Left kidney (tissue), 8 donors: Measurements from ENCODE around the gene COL4A1. TPM values are rescaled to one million over a fixed set of nuclear protein-coding genes. Genes with fewer than 3 reads are reported as not detected.
A peak's percentile ranks its signal among the peaks of the same experiment; 100 is the strongest.

Experiments used
- DNase-seq: peaks from one replicate; pipeline ENCODE4 v3.0.0-alpha.2; 2013
- long read RNA-seq, 8 donors: transcript quantifications; one replicate each; lab custom pipeline, GENCODE V29; 2026
- polyA plus RNA-seq: library from polyadenylated mRNA; unstranded; fragments of 120-200 nt; gene quantifications from one replicate; pipeline ENCODE4 v1.2.1, GENCODE V29; 2013; ENCODE audit not compliant: insufficient read length

The COL4A1 gene
- polyA plus RNA-seq = 531 TPM
- long read RNA-seq, donor 1, full-length matches to known transcripts = 16 of 106 reads
- long read RNA-seq, donor 1, partial matches to known transcripts = 90 of 106 reads
- long read RNA-seq, donor 1, other reads (novel, unspliced or antisense) = 0 of 106 reads
- long read RNA-seq, donor 2, full-length matches to known transcripts = 13 of 753 reads
- long read RNA-seq, donor 2, partial matches to known transcripts = 730 of 753 reads
- long read RNA-seq, donor 2, other reads (novel, unspliced or antisense) = 10 of 753 reads
- long read RNA-seq, donor 3, full-length matches to known transcripts = 7 of 43 reads
- long read RNA-seq, donor 3, partial matches to known transcripts = 36 of 43 reads
- long read RNA-seq, donor 3, other reads (novel, unspliced or antisense) = 0 of 43 reads
- long read RNA-seq, donor 4, partial matches to known transcripts = 77 of 77 reads
- long read RNA-seq, donor 4, other reads (novel, unspliced or antisense) = 0 of 77 reads
- long read RNA-seq, donor 5, full-length matches to known transcripts = 12 of 56 reads
- long read RNA-seq, donor 5, partial matches to known transcripts = 44 of 56 reads
- long read RNA-seq, donor 5, other reads (novel, unspliced or antisense) = 0 of 56 reads
- long read RNA-seq, donor 6, full-length matches to known transcripts = 9 of 714 reads
- long read RNA-seq, donor 6, partial matches to known transcripts = 697 of 714 reads
- long read RNA-seq, donor 6, other reads (novel, unspliced or antisense) = 8 of 714 reads
- long read RNA-seq, donor 7, full-length matches to known transcripts = 16 of 909 reads
- long read RNA-seq, donor 7, partial matches to known transcripts = 859 of 909 reads
- long read RNA-seq, donor 7, other reads (novel, unspliced or antisense) = 34 of 909 reads
- long read RNA-seq, donor 8, full-length matches to known transcripts = 3 of 15 reads
- long read RNA-seq, donor 8, partial matches to known transcripts = 12 of 15 reads
- long read RNA-seq, donor 8, other reads (novel, unspliced or antisense) = 0 of 15 reads

DNA sequence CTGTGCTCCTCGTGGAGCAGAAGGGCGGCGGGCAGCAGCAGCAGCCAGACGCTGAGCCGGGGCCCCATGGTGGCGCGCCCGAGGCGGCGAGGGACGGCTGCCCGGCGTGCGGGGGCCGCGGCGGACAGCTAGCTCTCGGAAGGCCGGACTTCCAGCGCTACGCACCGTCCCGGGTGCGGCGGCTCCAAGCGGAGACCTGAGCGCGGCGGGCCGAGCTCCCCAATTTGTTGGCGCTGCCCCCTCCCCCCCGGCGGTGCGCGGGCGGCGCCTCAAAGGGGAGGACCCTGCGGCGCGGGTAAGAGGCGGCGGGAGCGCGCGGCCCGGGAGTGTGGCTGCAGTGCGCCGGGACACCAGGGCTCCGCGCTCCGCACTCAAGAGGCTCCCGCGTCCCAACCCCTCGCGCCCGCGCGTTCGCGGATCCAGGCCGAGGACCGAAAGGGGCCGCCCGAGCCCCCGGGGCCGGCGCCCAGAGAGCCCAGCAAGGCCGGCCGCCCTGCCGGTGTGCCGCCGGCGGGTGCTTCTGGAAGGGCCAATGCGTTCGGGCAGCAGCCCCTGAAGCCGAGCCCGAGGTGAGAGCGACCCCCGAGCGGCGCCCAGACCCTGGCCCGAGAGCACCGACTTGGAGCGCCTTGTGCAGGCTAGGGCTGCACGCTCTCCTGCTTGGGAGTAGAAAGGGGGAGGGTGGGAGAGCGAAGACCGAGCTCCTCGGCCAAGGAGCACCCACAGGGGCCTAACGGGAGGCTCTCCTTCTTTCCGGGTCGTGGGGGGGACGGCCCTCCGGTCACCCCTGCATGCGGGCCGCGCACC, at the start of gene COL4A1, which contains the start of gene COL4A2:
COL4A1 (minus strand) TSS at position 198 of the 807 bp plus-strand sequence; CDS start at position 68, 130 bp downstream.
COL4A2 (plus strand) TSS at position 325 of the 807 bp plus-strand sequence. CDS start 620 bp downstream, outside the sequence.
- DNase-seq = peak; percentile 83

DNA sequence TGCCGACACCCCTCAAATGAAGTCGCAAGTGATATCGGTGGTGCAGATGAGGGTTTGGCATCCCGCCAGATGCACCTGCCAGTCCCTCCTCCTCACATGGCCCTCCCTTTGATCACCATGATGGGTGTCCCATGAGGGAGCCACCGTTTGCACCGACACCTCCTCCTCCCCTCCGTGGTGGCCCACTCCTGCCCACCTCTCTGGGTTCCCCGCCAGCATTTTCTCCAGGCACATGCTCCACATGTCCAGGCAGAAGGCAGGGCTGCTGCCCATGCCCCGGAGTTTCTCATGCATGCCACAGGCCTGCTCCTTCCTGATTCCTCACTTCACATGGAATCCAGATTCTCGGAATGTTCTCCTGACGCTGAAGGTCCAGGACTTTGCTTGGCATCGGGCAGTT, 49.4 kb upstream of the COL4A1 start:
- DNase-seq = no peak

DNA sequence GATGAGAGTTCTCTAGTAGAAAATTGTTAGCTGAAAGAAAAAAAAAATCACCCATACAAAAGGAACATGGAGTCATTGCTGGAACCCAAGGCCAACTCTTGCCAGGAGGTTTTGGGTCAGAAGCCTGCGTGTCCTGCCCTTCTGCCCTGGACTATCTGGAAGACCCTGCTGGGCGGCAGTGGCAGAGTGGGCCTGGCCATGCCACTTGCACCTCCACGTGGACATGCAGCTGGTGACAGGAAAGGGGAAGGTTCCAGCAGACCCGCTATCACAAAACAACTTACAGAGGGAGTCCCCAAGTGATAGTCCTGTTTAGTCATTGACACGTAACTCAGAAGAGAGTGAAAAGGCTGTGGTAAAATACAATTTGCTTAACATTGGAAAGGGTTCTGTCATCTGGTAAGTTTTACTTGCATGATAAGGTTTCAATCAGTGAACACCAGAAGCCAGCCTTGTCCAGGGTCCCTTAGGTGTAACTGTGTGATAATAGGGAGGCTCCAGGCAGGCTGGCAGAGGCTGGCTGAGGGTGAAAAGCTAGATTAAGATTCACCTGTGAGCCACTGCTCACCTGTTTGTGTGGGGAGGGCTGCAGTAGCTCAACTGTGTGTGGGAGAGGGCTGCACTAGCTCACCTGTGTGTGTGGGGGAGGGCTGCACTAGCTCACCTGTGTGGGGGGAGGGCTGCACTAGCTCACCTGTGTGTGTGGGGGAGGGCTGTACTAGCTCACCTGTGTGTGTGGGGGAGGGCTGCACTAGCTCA, 47.9 kb upstream of the COL4A1 start:
- DNase-seq = no peak

DNA sequence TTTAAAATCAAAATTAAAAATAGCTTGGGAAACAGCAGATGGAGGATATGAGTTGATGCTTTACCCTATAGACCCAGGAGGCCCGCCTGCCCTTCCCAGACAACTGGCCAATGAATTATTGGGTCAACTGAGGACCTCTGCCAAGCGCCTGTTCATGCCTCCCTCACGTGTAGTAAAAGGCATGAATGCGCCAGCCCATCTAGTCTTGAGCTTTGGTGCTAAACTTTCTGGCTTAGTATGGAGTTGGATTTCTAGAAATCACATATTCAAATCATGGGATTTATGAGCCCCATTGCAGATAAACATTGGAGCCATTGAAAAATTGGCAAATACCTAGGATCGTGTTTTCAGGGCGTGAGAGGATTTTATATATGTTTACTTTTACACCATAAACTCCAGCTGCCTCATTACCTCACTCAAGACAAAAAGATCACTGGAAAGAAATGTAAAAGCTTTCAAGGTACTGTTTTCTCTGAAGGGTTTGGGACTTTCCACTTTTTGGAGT, 47.2 kb upstream of the COL4A1 start:
- no peak for DNase-seq

DNA sequence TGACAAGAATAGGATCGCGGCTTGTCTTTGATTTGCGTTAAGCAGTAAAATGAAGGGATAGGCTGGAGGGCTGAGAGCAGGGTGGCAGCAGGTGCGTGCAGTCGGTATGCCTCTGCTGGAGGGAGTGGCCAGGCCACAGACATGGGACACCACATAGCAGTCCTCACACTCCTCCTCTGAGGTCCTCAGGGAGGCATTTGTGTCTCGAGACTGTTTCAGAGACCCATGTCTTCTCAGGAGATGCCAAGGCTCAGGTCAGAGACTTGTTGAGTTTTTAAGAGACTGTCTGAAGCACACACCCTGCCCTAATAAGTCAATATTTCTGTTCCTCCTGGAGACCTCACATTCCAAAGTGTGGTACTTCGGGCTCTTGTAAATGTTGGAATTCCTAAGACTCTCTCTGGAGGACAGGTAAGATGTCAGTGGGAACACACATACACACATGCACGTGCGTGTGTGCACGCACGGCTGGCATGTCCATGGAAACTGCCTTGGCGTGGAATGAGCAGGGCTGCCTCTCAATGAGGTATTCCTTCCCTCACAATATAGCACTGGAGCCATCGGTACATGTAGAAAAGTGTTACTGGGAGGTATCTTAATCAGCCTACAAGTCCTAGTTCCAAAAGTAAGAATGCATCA, 46.5 kb upstream of the COL4A1 start:
- DNase-seq = no peak

DNA sequence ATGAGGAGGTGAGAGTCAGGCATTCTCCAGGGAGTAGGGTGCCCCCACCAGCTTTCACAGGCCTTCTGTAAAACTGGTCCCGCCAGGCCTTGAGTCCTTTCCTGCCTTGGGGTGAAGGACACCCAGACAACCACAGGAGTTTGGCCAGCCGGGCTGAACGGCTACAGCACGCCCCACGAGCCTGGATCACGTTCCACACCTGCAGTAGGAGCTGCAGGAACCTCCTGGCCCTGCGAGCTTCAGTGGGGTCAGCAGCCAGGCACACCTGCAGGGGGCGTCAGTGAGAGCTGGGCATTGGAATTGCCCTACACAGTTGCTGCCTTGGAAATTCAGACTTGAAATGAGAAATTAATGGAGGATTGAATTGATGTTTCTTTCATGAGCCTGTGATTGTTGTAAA, 45.8 kb upstream of the COL4A1 start:
- DNase-seq = no peak

DNA sequence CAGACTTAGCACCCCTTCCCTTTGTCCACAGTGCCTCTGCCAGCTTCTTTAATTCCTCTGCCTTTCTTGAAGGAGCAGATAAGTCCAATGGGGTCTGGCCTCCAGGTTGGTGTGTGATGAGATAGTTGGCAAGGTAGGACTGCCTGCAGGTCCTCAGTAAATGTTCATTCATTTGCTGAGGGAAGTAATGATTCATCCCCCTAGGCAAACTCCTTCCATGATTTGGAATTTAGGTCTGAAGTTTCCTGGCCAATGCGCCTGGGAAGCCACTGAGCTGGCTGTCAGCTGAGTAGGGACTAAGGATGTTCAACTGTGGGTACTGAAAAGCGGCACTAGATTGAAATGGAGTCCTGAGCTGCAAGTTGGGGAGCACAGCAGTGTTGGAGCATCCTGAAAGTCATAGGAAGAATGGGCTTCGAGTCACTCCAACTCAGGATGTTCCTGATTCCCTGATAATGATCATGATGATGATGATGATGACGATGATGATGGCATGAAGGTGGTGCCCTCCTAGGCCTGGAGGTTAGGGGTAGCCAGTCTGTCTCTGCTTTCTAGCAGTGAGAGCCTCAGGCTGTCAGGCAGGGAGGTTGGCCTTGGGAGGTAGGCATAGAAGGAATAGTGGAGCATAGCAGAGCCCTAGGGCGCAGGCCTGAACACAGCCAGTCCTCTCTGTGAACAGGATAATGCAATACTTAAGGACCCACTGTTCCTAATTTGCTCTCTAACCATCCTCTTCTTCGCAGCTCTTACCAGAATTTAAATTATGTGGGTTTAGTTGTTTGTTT, 44.9 kb upstream of the COL4A1 start:
- DNase-seq = no peak

DNA sequence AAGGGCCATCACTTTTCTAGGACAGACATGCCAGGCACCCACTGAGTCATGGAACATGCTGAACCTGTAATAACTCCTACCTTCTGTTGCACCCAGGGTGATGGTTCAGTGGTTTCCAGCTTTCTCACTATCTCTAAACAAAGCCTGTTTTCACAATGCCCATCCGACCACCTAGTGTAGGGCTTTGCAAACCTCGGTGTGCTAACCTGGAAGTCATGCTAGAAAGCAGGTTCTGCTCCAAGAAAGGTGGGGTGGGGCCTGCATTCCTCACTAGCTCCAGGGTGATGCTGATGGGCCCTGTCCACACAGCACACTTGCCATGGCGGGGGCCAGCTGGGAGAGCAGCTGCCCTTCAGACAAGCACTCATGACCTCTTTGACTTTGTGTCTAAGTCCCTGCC, 43.6 kb upstream of the COL4A1 start:
- DNase-seq = no peak

DNA sequence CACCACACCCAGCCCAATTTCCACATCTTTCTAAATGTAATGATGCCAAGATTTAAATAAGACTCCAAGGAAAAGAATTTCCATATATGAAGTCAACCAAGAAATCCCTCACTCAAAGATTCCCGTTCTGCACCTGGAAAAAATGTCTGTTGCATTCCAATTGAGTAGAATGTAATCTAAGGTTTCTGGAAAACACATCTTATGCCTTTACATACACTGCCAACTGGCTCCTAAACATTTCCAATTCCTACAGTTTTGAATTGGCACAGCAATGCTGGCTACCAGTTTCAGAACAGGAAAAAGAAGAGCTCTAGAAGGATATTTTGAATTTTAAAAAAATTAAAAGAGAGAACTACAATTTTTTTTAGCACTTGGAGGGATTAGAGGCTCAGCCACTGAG, 43.1 kb upstream of the COL4A1 start:
- no peak for DNase-seq

DNA sequence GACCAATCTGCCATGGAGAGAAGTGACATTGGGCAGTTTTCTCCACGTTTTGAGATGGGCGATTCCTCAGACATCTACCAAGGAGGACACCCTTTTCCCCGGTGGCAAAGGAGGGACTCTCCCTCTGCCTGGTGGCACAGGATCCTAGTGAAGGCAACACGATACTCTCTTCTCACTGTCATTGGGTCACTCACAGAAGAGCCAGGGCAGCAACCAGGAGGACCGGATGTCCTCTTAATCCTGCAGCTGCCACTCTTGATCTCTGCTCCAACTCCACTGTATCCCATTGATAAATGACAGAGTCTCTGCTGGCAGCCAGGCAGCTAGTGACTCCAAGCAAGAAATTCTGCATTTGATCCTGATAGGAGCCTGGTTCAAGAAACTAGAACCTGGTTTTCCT, 42.3 kb upstream of the COL4A1 start:
- no peak for DNase-seq

DNA sequence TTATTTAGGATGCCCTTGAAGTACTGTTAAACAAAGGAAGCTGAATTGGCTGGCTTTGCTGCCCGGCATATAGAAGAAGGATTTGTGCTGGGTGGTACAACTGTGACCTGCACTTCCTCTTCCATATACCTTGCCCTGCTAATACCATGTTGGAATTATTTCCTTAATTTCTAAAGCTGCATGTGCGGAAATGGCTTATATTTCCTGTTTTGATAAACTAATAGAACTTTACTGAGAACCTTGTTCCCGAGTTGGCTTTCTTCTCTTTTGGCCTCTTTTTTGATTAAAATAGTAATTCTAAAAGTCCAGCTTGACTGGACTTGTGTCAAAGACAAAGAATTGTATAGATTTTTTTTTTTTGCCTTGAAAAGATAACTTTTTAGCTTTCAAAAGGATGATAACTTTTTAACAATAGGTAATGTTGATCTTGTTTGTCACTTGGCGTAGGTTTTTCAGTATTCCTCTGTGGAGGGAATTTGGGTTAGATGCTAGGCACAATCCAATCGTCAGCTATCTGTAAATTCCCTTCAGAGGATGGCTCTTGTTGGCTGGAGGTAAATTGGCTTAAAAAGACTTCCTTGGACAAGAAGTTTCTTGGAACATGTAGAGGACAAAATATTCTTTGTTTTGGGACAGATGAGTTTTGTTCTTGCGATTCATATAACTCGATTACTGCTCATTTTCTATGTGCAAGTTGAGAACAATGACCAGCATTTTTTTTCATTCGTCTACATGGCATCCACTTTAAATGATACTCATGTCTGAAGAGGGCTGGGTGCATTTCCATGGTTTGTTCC, 41.5 kb upstream of the COL4A1 start:
- no peak for DNase-seq

DNA sequence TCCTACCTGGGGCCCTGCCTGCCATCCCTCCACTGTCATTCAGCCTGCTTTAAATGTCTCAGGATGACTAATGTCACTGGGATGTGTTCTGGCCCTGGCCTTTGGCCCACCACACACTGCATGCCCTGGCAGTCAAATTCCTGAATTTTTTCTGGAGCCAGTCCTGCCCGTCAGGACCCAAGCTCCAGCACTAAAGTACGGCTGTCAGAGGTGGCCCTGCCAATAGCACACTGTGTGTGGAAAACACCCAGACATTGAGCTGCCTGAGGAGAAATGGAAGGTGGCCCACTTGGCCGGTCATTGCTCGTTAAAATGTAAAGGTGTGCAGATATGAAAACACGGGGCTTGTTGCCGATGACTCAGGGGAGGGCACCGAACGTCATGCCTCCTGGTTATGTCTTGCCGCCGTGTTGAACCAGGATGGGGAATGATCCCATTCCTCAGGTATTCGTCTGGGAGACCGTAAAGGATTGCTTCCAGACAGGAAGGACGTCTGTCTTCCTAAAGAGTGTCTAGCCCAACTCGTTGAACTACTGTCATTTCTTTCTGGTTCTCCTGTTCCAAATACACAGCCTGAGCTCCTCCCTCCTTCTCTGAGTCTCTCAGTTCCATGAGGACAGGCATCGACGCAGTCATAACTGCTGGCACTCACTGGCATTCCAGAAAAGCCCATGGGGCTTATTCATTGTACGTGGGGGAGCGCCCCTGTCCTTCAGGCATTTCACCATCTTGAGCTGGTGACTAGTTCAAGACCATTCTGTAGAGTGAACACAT, 40.8 kb upstream of the COL4A1 start:
- no peak for DNase-seq

DNA sequence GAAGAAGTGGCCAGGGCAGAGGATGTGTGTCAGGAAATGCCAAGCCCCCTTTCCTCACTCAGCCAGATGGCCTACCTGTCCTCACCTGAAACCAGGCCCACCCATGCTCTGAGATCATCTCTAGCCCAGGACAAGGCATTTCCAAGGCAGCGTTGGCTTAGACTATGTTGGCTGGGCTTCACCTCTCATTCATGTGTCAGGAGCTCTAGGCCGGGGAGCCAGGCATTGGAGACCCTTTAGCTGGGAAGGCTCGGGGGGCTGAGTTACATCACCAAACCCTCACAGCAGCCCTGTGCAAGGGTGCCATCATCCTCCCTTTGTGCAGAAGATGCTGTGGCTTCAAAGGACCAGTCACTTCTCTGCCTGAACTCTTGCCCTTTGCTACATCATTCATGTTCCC, 40.1 kb upstream of the COL4A1 start:
- DNase-seq = no peak

DNA sequence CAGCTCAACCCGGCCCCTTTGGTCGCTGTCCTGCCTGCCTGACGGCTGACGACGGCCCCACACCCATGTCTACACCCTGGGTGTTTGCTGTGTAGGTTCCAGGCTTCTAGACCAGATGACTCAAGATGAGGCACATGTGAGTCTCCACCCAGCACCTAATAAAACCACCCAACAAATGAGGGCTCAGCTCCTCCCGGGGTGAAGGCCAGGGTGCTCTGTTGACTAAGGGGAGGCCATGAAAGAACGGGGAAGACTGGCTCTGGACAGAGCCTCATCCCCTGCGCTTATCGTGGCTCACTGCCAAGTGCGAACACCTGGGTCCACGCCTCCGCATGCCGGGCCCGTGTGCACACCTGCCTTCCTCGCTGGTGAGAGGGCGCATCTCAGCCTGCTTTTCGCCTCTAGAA, 39.7 kb upstream of the COL4A1 start:
- DNase-seq = no peak

DNA sequence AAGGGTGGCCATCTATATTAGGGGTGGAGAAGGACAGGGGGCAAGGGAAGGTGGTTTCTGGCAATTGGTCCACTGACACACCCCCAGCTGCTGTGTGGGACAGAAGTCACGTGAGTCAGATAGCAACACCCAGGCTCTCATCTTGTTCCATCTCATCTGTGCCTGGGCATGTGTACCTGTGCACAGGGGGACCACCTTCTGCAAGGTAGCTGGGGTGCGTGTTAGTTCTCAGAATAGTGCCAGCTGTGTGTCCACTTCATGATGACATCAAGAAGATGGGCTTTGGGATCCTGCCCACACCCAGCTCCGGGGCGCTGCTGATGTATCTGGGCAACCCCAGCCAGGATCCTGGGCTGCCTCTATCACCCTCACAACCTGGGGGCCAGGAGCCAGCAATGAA, 38.7 kb upstream of the COL4A1 start:
- no peak for DNase-seq

DNA sequence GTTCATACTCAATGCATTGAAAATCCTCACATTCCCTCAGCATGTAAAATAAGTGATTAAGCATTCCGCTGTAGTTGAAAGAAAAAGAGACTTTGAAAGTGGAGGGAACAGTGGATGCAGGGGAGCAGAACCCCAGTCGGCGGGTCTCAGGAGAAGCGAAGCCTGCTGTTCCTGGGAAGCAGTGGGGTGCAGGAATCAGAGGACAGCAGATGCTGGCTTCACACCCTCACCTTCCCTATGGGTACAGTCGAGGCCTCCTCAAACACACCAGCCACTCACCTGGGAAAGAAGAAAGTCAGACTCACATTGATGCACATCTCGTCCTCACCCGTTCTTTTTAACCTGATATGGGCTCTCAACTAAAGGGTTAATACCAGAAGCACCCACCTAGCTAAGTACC, 38.3 kb upstream of the COL4A1 start:
- no peak for DNase-seq

DNA sequence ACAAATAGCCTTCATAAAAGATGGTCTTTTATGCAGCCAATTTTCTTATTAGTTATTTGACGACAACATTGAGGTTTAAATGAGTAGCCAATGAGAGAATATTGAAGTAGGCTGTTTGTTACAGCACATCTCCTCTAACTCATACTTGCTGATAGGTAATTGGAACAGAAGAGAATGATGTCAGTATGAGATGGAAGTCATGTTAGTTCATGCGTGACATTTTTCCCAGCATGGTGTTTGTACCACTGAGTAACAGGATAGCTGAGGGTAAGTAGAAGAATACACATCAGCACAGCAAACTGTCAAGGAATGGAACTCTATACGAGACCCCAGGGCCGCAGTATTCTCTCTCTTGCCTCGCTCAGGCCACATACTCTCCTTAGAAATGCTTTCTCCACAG, 37.4 kb upstream of the COL4A1 start:
- DNase-seq = no peak
